GM23248 (cell line): ENCODE data around the gene PTPRN2.

Experiments used
- EZH2 ChIP-seq: fragments of 200-600 bp; sonication (generic); IDR thresholded peaks from 2 replicates; pipeline ENCODE4 v1.6.1; 2018; ENCODE audit warnings: antibody characterized with exemption, mild to moderate bottlenecking; ENCODE audit not compliant: insufficient read depth, poor library complexity, severe bottlenecking
- EZH2phosphoT487 ChIP-seq: fragments of 200-600 bp; sonication (generic); IDR thresholded peaks from 2 replicates; pipeline ENCODE4 v1.6.1; 2018; ENCODE audit warnings: antibody characterized with exemption, moderate library complexity, mild to moderate bottlenecking, low read depth; ENCODE audit not compliant: insufficient read depth

GRCh38 chr7:158395780-158396278 is 191.8 kb downstream of the PTPRN2 start:
- TF ChIP-seq EZH2: no peak
- no peak for TF ChIP-seq EZH2phosphoT487
